Thymus (tissue), 11 donors: ENCODE data around the gene UPP1. TPM values are rescaled to one million over a fixed set of nuclear protein-coding genes. Genes with fewer than 3 reads are reported as not detected.

Experiments
- DNase-seq, 9 donors: peaks; one replicate each; pipeline ENCODE4 v3.0.0-alpha.2; 2013; ENCODE audit warnings: low spot score in 9 of 9, low read depth in 6 of 9, missing footprints in 1 of 9
- H3K27ac ChIP-seq, 2 donors: one replicate each; pipeline ENCODE4 v1.5.1; 2013; ENCODE audit warnings: control low read depth in 1 of 2, low read depth in 1 of 2, low read length in 1 of 2, mild to moderate bottlenecking in 1 of 2, moderate library complexity in 1 of 2
- H3K27me3 ChIP-seq, 2 donors: one replicate each; pipeline ENCODE4 v1.5.1; 2013; ENCODE audit warnings: low read length in 1 of 2; ENCODE audit not compliant: control insufficient read depth in 2 of 2, insufficient read depth in 1 of 2
- H3K36me3 ChIP-seq, 2 donors: one replicate each; pipeline ENCODE4 v1.5.1; 2013; ENCODE audit warnings: low read length in 1 of 2, mild to moderate bottlenecking in 1 of 2, moderate library complexity in 1 of 2; ENCODE audit not compliant: control insufficient read depth in 2 of 2, insufficient read depth in 2 of 2
- H3K4me1 ChIP-seq, 2 donors: one replicate each; pipeline ENCODE4 v1.5.1; 2013; ENCODE audit warnings: low read length in 2 of 2; ENCODE audit not compliant: control insufficient read depth in 2 of 2, insufficient read depth in 2 of 2
- H3K4me3 ChIP-seq, 2 donors: one replicate each; pipeline ENCODE4 v1.5.1; 2013; ENCODE audit warnings: low read length in 2 of 2, control low read depth in 1 of 2, mild to moderate bottlenecking in 1 of 2
- H3K9me3 ChIP-seq, 2 donors: one replicate each; pipeline ENCODE4 v1.5.1; 2013; ENCODE audit warnings: low read length in 1 of 2, mild to moderate bottlenecking in 1 of 2; ENCODE audit not compliant: control insufficient read depth in 2 of 2, insufficient read depth in 1 of 2
- WGBS: extraction: QIAGEN DNeasy Blood & Tissue Kit; methylation state at CpG from one replicate; pipeline ENCODE4 v1.1.7; 2013; 5-methylcytosine and 5-hydroxymethylcytosine counted together
- polyA plus RNA-seq: library from polyadenylated mRNA; stranded (reverse); fragments of 200-250 nt; gene quantifications from one replicate; pipeline ENCODE4 v1.2.3, GENCODE V29; 2013
- total RNA-seq: library from RNA; stranded (reverse); fragments of 120-200 nt; gene quantifications from one replicate; pipeline ENCODE4 v1.2.4, GENCODE V29; 2013
- donor health status: healthy.

The UPP1 gene
- total and polyA plus RNA-seq, 2 donors = 3.2 to 32.4 TPM

- H3K27ac ChIP-seq = no peak overlapping the region
These were observed 39.2 kb upstream of the UPP1 start for GRCh38 chr7:48049850-48050249.

DNA sequence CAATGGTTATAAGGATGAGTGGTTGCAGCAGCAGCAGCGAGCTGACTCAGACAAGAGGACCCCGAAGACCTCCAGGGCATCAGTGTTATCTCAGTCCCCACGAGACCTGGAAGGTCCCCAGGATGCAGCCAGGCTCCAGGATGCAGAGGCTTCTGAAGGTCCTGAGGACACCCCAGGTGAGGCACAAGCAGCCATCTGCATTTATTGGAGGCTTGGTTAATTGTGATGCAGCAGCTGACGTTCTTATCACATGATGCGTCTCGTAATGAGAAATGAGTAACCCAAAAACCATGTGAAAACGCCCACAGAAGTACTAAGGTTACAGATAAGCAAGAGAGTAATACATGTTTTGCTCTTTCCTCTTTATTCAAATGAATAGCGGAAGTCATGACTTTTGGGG is 36.3 kb upstream of the UPP1 start:
- Histone ChIP-seq H3K27me3 (no peaks in the 10 kb centered on the region), H3K27ac (no peak overlapping the region), H3K36me3 (no peaks in the 10 kb centered on the region), H3K4me1 (no peaks in the 10 kb centered on the region), H3K4me3 (no peak overlapping the region), H3K9me3 (no peaks in the 10 kb centered on the region)
- WGBS = 94% methylated on average over 8 of the region's 8 CpGs
- DNase-seq = no peak

More at GRCh38 chr7:48049850-48050249, 39.2 kb upstream of the UPP1 start:
- DNase-seq = no peak
- Histone ChIP-seq H3K9me3 (no peaks in the 10 kb centered on the region), H3K36me3 (no peaks in the 10 kb centered on the region), H3K4me1 (peaks cover 7 to 17% of the 10 kb centered on the region in 2 donors), H3K27me3 (no peaks in the 10 kb centered on the region), H3K4me3 (no peak overlapping the region)
- WGBS = 93% methylated on average over 8 of the region's 8 CpGs

DNA sequence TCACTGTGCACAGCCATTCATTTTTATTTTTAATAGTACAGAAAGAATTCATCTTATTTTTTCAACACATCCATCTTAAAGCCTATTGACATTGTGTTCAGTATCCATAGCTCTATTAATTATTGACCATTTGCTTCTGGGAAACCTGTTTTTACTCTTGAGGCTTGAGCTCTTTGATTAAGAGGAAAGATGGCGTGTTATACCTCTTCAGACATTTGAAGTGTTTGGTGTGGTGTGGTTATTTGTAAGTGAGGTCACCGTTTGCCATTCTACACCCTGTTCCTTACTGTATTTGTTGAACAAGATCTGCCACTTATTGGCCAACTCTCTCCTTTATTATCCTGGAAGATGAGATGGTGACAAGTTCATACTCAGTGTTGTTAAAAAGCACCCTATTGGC is 35.3 kb upstream of the UPP1 start:
- Histone ChIP-seq H3K27ac (no peak overlapping the region), H3K4me1 (no peaks in the 10 kb centered on the region), H3K9me3 (no peaks in the 10 kb centered on the region), H3K27me3 (no peaks in the 10 kb centered on the region), H3K4me3 (no peak overlapping the region), H3K36me3 (no peaks in the 10 kb centered on the region)
- no peak for DNase-seq
- WGBS = 98% methylated on average over 2 of the region's 2 CpGs

DNA sequence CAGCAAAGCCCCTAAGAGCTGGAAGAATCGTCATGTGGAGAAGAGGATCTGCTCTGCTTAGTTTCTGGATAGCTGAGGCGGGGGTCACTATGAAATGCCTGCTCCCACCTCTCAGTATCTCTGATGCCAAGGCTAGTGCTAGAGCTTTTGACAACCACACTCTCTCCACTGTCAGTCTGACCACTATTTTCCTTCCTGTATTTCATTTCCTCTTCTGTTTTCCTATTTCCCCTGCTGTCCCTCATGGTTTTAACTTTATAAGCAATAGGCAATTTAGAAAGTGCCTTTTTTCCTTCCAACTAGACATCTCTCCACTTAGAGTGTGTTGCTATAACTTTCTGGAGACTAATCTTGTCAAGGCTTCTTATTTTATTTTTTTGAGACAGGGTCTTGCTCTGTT is 30.1 kb upstream of the UPP1 start:
- Histone ChIP-seq H3K4me3 (no peak overlapping the region), H3K36me3 (no peaks in the 10 kb centered on the region), H3K27ac (no peak overlapping the region), H3K27me3 (no peaks in the 10 kb centered on the region), H3K9me3 (no peaks in the 10 kb centered on the region), H3K4me1 (no peaks in the 10 kb centered on the region)
- DNase-seq = no peak
- WGBS = 95% methylated on average over 2 of the region's 2 CpGs

DNA sequence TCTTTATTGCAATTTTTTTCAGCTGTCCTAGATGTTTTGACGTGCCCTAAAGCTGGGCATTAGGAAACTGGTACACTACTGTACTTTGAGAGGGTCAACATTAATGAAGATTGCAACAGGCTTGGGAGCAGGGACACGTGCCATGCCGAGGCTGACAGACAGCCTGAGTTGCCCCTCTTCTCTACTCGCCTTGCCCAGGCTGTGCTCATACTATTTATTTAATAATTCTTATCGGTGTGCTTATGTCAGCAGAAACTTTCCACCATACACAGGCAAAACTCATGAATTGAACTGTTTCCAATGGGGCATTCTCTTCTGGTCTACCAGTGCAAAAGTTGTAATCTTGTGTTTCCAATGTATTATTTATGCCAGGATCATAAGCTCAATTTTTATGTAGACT is 29.4 kb upstream of the UPP1 start:
- Histone ChIP-seq H3K36me3 (no peaks in the 10 kb centered on the region), H3K9me3 (no peaks in the 10 kb centered on the region), H3K4me3 (no peak overlapping the region), H3K27ac (no peak overlapping the region), H3K4me1 (no peaks in the 10 kb centered on the region), H3K27me3 (no peaks in the 10 kb centered on the region)
- WGBS = 95% methylated on average over 5 of the region's 5 CpGs
- DNase-seq = no peak

GRCh38 chr7:48063985-48064384 is 25.1 kb upstream of the UPP1 start:
- Histone ChIP-seq H3K36me3 (no peaks in the 10 kb centered on the region), H3K4me3 (no peak overlapping the region), H3K27me3 (no peaks in the 10 kb centered on the region), H3K4me1 (no peaks in the 10 kb centered on the region), H3K9me3 (no peaks in the 10 kb centered on the region), H3K27ac (no peak overlapping the region)
- DNase-seq = no peak
- WGBS = 90% methylated on average over 1 of the region's 1 CpG

- DNase-seq = no peak
- no peaks in the 10 kb centered on the region for H3K9me3 ChIP-seq
- no peaks in the 10 kb centered on the region for H3K4me1 ChIP-seq
- H3K4me3 ChIP-seq = no peak overlapping the region
- 95% methylated on average over 2 of the region's 2 CpGs for WGBS
- H3K27me3 ChIP-seq = no peaks in the 10 kb centered on the region
- no peaks in the 10 kb centered on the region for H3K36me3 ChIP-seq
- no peak overlapping the region for H3K27ac ChIP-seq
These were observed 21.6 kb upstream of the UPP1 start for GRCh38 chr7:48067475-48067874.

- Histone ChIP-seq H3K36me3 (no peaks in the 10 kb centered on the region), H3K4me1 (no peaks in the 10 kb centered on the region), H3K9me3 (no peaks in the 10 kb centered on the region), H3K4me3 (no peak overlapping the region), H3K27ac (no peak overlapping the region), H3K27me3 (no peaks in the 10 kb centered on the region)
- DNase-seq = no peak
These were observed 14.8 kb upstream of the UPP1 start for GRCh38 chr7:48074204-48074654.

GRCh38 chr7:48077423-48077822 is 11.6 kb upstream of the UPP1 start:
- 87% methylated on average over 1 of the region's 1 CpG for WGBS
- H3K27me3 ChIP-seq = no peaks in the 10 kb centered on the region
- DNase-seq = no peak
- H3K9me3 ChIP-seq = no peaks in the 10 kb centered on the region
- H3K4me3 ChIP-seq = no peak overlapping the region
- no peaks in the 10 kb centered on the region for H3K4me1 ChIP-seq
- no peaks in the 10 kb centered on the region for H3K36me3 ChIP-seq
- no peak overlapping the region for H3K27ac ChIP-seq

DNA sequence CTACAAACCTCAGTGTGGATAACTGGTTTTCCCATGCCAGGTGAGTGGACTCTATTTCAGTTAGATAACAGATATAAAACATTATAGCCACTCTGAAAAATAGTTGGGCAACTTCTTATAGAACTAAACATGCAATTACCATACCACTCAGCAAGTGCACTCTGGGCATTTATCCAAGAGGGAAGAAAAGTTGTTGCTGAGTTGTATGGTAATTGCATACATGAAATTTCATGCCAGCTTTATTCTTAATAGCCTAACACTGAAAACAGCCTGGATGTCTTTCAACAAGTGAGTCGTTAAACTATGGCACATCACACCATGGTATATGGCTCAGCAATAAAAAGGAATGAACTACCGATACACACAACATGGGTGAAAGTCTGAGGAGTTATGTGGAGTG is 10.6 kb upstream of the UPP1 start:
- H3K9me3 ChIP-seq = no peaks in the 10 kb centered on the region
- no peaks in the 10 kb centered on the region for H3K27me3 ChIP-seq
- no peaks in the 10 kb centered on the region for H3K4me1 ChIP-seq
- H3K27ac ChIP-seq = no peak overlapping the region
- no peaks in the 10 kb centered on the region for H3K36me3 ChIP-seq
- DNase-seq = no peak
- 93% methylated on average over 2 of the region's 2 CpGs for WGBS
- H3K4me3 ChIP-seq = no peak overlapping the region
